Stimulated activated CD8-positive, alpha-beta memory T cell treated with anti-CD3 and anti-CD28 coated beads, Interleukin-15, amount 100 ng/mL, for 24 hours (primary cell): ENCODE results near the gene GPR63.

Experiments used
- DNase-seq: peaks from one replicate; pipeline ENCODE4 v3.0.0-alpha.2; 2020; ENCODE audit warnings: low read depth

The GPR63 gene

GRCh38 chr6:96821034-96821433 lies 16.2 kb downstream of the GPR63 start:
- no peak for DNase-seq

GRCh38 chr6:96816301-96816817 lies 20.9 kb downstream of the GPR63 start:
- DNase-seq: no peak

GRCh38 chr6:96814625-96815024 lies 22.7 kb downstream of the GPR63 start:
- DNase-seq: no peak

- no peak for DNase-seq
Measured at GRCh38 chr6:96812077-96812703, 25.1 kb downstream of the GPR63 start.

- no peak for DNase-seq
Measured at GRCh38 chr6:96811670-96812069, 25.6 kb downstream of the GPR63 start.

- no peak for DNase-seq
Measured at GRCh38 chr6:96811136-96811535, 26.1 kb downstream of the GPR63 start.

- no peak for DNase-seq
Measured at GRCh38 chr6:96809119-96809518, 28.2 kb downstream of the GPR63 start.

- no peak for DNase-seq
Measured at GRCh38 chr6:96803106-96803481, 34.2 kb downstream of the GPR63 start.

GRCh38 chr6:96795481-96795880 lies 41.8 kb downstream of the GPR63 start:
- DNase-seq: no peak

- no peak for DNase-seq
Measured at GRCh38 chr6:96794980-96795379, 42.3 kb downstream of the GPR63 start.

GRCh38 chr6:96792561-96793190 lies 44.6 kb downstream of the GPR63 start:
- no peak for DNase-seq

GRCh38 chr6:96789871-96790270 lies 47.4 kb downstream of the GPR63 start:
- DNase-seq: no peak

- no peak for DNase-seq
Measured at GRCh38 chr6:96787846-96788580, 49.3 kb downstream of the GPR63 start.

GRCh38 chr6:96786336-96786735 lies 50.9 kb downstream of the GPR63 start:
- no peak for DNase-seq

GRCh38 chr6:96784650-96785049 lies 52.6 kb downstream of the GPR63 start:
- no peak for DNase-seq

GRCh38 chr6:96783307-96783706 lies 54.0 kb downstream of the GPR63 start:
- no peak for DNase-seq

- no peak for DNase-seq
Measured at GRCh38 chr6:96781557-96781956, 55.7 kb downstream of the GPR63 start.

- no peak for DNase-seq
Measured at GRCh38 chr6:96777113-96777512, 60.2 kb downstream of the GPR63 start.

GRCh38 chr6:96775727-96776400 lies 61.4 kb downstream of the GPR63 start:
- no peak for DNase-seq

- no peak for DNase-seq
Measured at GRCh38 chr6:96766769-96767168, 70.5 kb downstream of the GPR63 start.

GRCh38 chr6:96762599-96762998 lies 74.7 kb downstream of the GPR63 start:
- DNase-seq: no peak

- DNase-seq: no peak
Measured at GRCh38 chr6:96761794-96762193, 75.5 kb downstream of the GPR63 start.
